NCI-H1930 (cell line): ENCODE measurements around the gene GRB10.

Source experiments
- DNase-seq, 2 experiments: peaks; one replicate each; lab custom pipeline; 2025; lab: John Stamatoyannopoulos, UW

Gene GRB10

DNA sequence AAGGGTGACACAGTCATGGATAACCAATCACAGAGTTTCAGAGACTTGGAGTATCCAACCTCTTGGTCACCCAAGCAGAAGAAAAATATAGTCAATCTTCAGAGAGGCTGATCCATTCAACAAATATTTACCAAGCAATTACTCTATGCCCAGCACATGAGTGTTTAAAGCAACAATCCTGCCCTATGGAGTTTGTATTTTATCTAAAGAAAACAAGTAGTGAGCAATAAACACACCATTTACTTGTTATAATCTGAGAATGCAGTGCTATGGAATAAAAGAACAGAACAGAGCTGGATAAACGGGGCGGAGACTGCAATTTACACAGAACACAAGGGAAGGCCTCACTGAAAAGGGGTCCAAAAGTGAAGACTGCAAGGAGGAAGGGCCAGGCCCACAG, 63.8 kb downstream of the GRB10 start:
- no peak for DNase-seq

DNA sequence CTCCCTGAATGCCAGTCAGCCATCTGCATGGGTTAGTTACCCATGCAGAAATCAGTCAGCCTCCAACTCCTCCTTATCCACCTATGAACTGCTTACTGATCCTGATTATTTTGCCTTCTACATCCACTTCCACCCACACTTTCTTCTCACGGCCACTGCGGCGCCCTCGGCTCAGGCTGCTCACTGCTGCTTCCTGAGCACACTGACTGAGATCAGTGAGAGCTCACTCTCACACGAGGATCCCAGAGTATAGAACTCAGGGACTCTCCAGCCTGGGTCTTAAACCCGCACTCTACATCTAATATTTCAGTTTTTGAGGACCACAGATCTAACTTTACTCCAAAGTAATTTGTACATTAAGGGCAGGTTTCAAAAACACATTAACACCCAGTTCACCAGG, 64.4 kb downstream of the GRB10 start:
- DNase-seq, result no peak

GRCh38 chr7:50717181-50717580, 65.5 kb downstream of the GRB10 start:
- DNase-seq, result no peak

DNA sequence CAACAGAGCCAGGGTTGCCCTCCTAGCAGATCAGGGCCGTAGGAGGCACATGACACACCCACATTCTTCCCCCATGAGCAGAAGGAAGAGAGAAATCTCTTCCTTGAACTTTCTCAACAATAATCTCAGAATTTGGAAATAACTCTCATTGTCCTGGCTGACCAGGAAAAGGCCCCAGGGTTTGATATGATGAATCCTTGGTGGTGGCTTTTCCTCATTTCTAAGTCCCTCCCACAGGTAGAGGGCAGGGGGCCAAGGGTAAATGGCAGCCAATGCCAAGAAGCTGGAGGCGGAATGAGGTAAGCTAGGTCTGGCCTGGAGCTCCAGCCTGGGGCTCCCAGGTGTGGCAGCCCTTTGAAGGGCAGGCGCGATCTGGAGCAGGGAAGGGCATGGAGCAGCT, 67.8 kb downstream of the GRB10 start:
- no peak for DNase-seq

GRCh38 chr7:50713123-50713965, 69.4 kb downstream of the GRB10 start:
- DNase-seq, result no peak

DNA sequence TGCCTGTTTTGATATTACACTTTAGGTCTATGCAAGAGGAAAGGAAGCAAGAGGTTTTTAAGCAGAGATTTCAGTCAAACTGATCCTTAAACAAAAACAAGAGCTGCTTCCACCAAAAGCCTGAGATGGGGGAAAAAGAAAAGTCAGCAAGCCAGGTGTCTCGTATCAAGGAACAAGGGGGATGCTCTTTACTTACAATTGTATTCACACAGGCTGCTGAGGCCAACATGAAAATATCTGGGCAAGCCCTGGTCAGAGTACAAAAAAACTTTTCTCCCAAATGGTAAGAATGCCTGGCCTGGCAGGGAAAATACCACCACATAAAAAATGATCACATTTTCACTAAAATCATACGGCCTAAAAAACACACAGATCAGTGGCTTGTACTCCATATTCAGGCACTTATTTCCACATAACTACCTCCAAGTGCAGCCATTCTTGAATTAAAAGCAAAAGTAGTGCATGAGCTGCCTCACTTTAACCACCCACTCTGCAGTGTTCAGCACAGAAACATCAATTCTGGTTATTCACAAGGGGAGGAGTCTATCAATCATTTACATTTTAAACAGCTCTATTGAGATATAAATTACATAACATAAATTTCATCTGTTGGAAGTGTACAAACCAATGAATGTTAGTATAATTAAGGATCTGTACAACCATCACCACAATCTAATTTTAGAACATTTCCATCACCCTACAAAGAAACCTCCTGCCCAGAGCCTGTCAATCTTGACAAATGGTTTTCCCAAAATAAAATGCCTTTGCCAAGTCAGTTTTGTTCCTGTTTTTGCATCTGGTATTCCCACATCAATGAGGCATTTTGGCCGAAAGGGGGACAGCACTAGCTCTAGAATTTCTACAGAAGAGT, 70.2 kb downstream of the GRB10 start:
- DNase-seq, result no peak

- DNase-seq, result no peak
Measured at GRCh38 chr7:50711271-50712175, 71.2 kb downstream of the GRB10 start.

- DNase-seq, result no peak
Measured at GRCh38 chr7:50710441-50711154, 72.1 kb downstream of the GRB10 start.

DNA sequence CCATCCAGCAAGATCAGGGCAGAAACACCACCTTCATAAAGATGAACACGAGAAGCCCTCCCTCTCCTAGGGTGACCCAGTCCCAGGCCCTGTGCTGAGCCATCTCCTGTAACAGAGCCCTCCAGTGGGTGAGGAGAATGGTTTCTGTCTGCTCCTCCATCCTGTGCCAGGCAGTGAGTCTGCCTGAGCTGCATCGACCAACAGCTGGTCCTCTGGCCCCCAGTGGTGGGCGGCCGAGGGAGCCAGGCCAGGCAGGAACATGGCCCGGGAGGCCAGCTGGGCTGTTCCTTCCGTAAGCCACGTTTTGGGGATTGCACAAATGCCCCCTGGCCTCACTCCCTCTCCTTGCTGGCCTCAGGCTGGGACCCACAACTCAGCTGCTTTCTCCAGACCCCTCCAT, 73.5 kb downstream of the GRB10 start:
- DNase-seq, result no peak

- DNase-seq, result no peak
Measured at GRCh38 chr7:50707236-50708006, 75.3 kb downstream of the GRB10 start.

- no peak for DNase-seq
Measured at GRCh38 chr7:50706469-50706937, 76.2 kb downstream of the GRB10 start.

GRCh38 chr7:50704844-50705243, 77.9 kb downstream of the GRB10 start:
- no peak for DNase-seq

GRCh38 chr7:50703654-50704053, 79.0 kb downstream of the GRB10 start:
- DNase-seq, result no peak

GRCh38 chr7:50699143-50699542, 83.6 kb downstream of the GRB10 start:
- no peak for DNase-seq

GRCh38 chr7:50697748-50698147, 84.9 kb downstream of the GRB10 start:
- no peak for DNase-seq

DNA sequence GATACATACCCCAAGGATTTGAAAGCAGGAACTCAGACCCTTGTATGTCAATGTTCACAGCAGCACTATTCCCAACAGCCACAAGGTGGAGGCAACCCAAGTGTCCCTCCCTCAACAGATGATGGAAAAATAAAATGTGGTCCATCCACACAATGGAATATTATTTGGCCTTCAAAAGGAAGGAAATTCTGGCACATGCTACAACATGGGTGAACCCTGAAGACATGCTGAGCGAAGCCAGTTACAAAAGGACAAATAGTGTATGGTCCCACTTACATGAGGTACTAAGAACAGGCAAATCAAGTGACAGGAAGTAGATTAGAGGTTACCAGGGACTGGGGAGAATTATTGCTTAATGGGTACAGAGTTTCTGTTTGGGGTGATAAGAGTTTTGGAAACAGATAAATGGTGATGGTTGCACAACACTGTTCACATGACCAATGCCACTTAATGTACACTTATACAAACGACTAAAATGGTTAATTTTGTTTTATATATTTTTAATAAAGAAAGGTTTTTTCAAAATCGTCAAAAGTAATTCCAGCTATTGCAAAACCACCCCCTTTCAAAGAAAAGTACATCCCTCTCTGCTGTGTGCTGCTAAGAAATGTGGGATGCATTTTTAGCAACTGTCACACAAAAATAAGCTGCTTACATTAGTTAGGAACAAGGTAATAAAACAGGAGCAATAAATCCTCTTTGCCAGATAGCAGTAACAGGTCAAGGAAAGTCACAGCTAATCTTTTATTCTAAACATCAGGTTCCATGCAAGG, 85.7 kb downstream of the GRB10 start:
- no peak for DNase-seq

DNA sequence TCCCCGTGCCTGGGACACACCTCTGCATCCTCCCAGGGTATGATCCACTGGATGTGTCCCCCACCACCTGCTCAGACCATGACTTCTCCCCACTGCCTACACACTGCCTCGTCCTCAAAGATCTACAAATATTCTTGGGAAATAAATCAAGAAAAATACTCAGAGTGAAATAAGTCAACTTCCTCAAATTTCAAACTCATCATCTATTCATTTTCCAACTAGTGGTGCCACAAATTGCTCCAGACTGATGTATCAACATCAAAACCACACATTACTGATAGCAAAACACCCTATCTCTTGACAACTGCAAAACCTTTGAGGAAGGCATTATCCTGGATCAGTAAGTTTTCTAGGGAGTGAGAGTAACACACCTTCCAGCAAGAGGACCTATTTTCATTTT, 87.7 kb downstream of the GRB10 start:
- no peak for DNase-seq

- no peak for DNase-seq
Measured at GRCh38 chr7:50693455-50694130, 89.1 kb downstream of the GRB10 start.

DNA sequence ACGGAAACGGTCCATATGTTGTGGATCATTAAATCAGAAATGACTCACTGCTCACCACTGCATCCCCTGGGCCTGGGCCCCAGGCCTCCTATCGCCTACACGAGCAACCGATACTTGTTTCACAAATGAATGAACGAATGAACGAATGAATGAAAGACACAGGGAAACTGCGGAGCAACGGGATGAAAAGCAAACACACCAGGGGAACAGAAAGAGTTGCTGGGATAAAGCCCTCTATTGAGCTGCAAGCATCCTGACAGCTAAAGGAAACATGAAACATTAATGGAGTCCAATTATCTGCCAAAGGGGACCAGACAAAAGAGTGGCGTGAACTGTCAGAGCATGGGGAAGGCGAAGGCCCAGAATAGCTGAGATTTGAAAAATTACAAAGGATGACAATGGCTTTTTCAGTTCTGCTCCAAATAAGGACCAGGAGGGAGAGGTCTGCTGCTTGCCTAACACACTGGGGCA, 92.1 kb downstream of the GRB10 start:
- DNase-seq, result peak; percentile 51 to 81
